Colon (tissue), 2 donors: ENCODE results near the gene IFI6.

ENCODE experiments used
- FAIRE-seq: peaks from 2 replicates; lab custom pipeline; 2012; peaks lifted over from hg19 to GRCh38; lab: Jason Lieb, UNC
- donor health status: control.
- donor health status: control.

The IFI6 gene

GRCh38 chr1:27672750-27673112 lies 739 bp upstream of the IFI6 start:
- FAIRE-seq: no peak

DNA sequence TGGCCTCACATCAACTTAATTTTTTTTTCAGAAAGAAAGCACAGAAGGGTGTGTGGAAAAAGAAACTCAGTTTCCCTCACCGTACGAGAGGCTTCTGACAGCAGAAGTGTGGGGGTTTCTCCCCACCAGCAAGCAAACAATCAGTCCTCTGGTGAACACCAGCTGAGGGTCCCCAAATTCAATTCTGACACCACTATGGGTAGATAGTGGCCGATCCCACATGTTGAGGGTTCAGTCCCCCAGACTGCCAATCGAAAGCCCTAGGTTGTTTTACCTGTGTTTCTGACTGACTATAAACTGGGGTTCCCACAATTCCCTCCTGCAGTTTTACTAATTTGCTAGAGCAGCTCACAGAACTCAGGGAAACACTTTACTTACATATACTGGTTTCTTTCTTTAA lies 2.1 kb downstream of the IFI6 start:
- FAIRE-seq: no peak

DNA sequence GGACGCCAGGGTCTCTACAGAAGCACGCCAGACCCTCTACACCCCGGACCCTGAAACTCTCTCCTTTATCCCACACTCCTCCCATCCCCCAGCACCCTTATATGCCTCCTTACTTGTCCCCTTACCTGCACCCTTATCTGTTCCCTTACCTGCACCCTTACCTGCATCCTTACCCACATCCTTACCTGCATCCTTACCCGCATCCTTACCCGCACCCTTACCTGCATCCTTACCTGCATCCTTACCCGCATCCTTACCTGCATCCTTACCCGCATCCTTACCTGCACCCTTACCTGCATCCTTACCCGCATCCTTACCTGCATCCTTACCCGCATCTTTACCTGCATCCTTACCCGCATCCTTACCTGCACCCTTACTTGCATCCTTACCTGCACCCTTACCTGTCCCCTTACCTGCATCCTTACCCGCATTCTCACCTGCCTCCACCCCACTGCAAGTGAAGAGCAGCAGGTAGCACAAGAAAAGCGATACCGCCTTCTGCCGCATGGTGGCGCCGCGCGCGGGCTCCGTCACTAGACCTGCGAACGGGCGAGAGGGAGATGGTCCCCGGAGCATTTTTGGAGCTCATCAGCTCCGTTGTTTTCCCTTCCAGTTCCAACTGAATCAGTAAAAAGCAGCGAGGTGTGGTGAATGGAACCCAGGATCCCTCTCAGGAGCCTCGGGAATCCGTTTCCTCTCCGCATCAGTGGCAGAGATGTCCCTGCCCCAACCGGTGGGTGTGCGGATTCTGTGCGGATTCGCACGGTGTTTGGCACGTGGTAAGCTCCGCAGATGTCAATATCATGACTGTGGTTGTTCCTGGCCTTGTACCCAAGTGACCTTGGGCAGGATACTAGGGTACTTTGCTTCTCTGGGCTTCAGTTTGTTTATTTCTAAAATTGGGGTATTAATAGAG lies 2.9 kb downstream of the IFI6 start:
- FAIRE-seq: no peak

- no peak for FAIRE-seq
These were observed 3.7 kb downstream of the IFI6 start for GRCh38 chr1:27668121-27668807.

GRCh38 chr1:27666791-27667254 lies 5.2 kb downstream of the IFI6 start:
- FAIRE-seq: no peak

GRCh38 chr1:27666294-27666693 lies 5.7 kb downstream of the IFI6 start:
- FAIRE-seq: no peak

DNA sequence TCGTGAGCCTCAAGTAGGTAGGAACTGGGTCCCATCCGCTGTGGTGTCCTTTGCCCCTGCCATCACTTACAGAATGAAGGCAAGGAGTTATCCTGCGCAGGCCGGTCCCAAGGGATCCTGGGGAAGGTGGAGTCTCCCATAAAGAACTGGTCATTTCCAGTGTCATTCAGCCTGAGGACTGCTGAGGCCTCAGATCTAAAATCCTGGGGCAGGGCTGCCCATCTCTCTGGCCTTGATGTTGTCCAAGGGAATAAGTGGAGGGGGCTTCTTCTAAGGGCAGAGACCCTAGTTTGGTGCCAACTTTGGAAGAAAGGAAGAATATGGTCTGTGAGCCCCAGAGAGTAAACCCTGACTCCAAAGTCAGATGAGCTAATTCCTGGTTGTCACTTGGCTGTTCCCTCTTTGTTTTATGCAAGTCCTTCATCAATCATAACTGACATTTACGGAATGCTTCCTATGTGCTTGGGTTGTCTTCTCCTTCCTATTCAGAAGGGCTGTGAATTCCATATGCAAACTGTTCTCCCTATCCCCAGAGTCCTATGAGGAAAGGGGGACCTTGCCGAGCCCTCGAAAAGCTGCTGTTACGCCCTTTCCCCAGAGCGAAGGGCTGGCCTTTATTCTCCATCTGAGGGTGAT lies 6.9 kb downstream of the IFI6 start:
- FAIRE-seq: no peak

DNA sequence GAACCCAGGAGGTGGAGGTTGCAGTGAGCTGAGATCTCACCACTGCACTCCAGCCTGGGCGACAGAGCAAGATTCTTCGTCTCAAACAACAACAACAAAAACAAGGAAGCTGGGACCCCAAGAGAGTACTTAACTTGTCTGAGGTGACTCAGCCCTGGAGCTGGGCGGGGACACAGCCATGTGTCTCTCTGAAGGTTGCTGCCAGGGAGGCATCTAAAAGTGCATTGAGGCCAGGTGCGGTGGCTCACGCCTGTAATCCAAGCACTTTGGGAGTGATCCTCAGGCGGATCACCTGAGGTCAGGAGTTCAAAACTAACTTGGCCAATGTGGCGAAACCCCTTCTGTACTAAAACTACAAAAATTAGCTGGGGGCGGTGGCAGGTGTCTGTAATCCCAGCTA lies 7.7 kb downstream of the IFI6 start:
- FAIRE-seq: no peak

DNA sequence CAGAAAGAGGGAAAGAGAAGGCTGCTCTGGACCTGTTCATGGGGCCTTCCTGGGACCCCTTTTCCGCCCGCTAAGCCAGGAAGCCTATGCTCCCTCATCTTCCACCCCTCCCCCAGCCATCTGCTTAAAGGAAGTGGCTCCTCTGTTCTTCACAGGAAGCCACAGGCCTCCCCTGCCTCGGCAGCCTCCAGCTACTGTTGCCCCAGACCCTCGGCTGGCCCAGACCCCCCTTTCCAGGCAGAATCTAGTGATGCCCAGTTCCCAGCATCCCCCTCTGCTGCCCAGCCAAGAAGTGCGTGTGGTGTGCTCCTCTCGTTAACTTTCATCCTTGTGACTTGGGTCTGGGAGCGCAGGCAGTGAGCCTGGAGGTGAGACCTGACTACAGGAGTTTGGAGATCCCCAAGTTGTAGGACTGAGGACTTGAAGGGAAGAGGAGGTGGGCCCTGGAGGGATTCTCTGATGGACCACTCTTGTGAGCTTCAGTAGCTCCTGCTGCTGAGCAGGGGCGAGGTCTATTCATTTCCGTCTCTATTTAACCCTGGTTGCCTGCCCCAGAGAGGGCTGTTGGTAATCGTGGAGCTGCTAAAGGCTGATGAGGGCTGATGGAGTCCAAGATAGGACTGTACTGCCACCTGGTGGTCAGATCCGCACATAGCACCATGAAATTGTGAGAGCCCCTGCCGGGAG lies 9.1 kb downstream of the IFI6 start:
- FAIRE-seq: no peak

DNA sequence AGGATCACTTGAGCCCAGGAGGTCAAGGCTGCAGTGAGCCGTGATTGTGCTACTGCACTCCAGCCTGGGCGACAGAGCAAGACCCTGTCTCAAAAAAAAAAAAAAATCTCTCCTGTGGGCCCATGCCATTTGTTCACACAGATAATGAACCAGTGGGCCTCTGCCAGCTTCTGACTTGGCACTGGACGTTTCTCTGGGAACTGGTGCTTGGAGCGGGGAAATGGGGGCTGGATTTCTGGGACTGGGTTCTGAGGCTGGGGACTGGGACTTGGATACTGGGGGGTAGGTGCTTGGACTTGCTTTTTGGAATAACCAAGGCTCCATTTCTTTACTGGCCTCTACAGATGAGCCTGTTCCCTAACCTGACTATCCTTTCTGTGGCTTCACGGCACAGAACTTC lies 9.7 kb downstream of the IFI6 start:
- FAIRE-seq: no peak

DNA sequence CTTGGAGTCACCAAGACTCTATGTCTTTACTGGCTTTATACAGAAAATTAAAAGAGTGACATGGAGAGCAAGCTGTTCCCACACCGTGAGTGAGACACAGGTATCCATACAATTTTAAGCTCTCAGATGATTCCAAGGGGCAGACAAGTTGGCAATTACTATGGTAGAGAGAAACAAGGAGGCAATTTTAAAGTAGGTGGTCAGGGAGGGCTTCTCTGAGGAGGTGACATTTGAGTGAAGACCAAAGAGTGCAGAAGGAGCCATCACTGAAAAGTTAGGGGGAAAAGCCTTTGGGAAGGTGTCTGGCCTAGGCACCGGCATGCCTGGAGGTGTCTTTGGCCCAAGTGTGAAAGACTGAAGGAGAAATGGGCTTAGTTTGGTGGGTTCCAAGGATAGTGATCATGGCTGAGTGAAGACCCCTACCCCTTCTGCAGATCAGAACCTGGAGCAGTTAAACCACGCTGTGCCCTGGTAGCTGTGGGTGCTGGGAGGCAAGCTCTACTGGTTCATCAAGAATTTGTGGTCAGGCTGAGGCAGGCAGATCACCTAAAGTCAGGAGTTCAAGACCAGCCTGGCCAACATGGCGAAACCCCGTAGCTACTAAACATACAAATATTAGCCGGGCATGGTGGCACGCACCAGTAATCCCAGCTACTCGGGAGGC lies 10.4 kb downstream of the IFI6 start:
- FAIRE-seq: no peak

DNA sequence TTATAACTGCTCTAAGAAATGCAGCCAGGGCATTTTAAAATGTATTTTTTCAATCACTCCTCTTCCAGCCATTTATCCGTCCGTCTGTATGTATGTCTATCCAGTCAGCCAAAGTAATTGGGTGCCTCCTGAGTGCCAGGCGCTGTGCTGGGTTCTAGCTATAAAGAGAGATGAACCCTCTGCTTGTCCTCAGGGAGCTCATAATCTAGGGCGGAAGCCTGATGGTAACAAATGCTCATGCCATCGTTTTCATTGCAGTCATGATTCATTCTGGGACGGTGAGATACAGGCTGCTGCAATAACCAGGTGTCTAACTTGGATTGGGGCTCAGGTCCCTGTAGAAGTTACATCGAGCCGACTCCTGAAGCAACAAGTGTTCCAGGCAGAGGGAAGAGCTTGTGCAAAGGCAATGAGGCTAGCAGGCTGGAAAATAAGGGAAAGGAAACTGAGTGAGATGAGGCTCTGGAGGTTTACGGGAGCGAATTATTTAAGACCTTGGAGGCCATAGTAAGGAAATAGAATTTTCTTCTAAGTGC lies 11.6 kb downstream of the IFI6 start:
- FAIRE-seq: no peak

DNA sequence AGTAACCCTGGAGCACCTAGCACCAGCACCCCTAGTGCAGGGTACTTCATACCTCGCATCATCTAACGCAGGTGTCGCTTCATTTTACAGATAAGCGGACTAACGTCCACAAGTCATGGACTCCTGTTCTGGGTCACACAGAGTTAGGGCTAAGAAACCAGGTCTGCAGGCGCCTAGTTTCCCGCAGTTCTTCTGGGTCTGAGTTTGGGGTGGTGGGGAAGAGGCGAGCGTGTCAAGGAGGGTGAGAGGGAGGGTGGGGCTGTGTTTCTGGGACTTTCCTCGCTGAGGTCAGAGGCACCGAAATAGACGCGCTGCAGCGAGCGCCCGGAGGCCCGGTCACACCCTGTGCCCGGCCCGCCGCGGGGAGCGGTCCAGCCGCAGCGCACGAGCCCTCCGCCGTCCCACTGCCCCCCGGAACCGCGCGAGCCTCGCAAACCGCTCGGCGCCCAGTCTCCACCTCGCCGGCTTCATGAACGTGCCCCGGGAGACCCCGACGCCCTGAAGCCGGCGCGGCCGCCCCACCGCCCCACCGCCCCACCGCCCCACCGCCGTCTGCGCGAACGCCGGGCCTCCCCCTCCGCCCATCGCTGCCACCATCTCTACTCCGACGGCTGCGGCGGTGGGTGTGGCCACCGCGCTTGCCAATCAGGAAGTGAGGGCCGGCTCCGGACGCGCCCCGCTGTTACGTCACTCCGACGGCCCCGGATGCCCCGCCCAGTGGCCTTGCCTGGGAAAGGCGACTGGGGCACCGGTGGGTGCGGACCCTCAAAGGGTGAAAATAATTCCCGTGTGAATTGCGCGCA lies 12.3 kb downstream of the IFI6 start:
- no peak for FAIRE-seq

GRCh38 chr1:27658951-27659496 lies 13.0 kb downstream of the IFI6 start:
- FAIRE-seq: no peak

- FAIRE-seq: no peak
These were observed 15.7 kb downstream of the IFI6 start for GRCh38 chr1:27656157-27656893.

DNA sequence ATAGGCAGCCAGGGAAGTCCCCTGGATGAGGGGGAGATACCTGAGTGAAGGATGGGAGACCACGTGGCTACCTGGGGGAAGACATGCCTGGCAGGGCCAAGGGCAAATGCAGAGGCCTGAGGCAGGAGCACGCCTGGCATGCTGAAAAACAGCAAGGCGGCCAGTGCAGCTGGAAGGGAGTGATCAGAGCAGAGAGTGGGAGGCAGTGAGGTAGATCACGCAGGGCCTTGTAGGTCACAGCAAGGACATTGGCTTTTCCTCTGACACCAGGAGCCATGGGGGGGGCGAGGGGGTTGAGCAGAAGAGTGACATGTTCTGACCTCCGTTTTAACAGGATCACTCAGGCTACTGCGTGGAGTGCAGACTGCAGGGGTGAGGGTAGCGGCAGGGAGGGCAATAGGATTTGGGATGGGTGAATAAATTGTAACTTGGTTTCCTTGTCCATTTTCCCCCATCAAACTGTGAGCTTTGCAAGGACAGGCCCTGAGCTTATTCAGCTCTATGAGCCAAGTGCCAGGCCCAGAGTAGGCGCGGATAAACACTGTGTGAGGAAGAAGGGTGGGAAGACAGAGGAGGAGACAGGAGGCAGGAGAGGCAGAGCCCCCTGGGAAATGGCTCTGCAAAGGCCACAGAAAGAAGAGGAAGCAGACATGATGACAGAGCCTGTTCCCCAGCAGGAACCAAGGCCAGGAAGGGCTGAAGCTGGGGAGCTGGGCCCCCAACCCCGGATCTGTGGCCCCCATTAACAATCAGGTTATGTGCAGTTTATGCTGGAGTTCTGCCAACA lies 16.6 kb downstream of the IFI6 start:
- no peak for FAIRE-seq

- no peak for FAIRE-seq
These were observed 19.7 kb downstream of the IFI6 start for GRCh38 chr1:27652111-27652864.

- no peak for FAIRE-seq
These were observed 21.3 kb downstream of the IFI6 start for GRCh38 chr1:27650539-27651175.
